Kidney glomerular epithelial cell (primary cell): Measurements from ENCODE around the gene UBE2I.

Experiments
- DNase-seq: peaks from one replicate; lab custom pipeline; 2025; lab: John Stamatoyannopoulos, UW

The UBE2I gene

GRCh38 chr16:1330931-1331711 is 21.7 kb downstream of the UBE2I start:
- DNase-seq, result no peak

GRCh38 chr16:1331712-1332617 is 22.5 kb downstream of the UBE2I start:
- DNase-seq, result peak; percentile 32

GRCh38 chr16:1332618-1333148 is 23.2 kb downstream of the UBE2I start:
- no peak for DNase-seq

GRCh38 chr16:1333149-1333812 is 23.8 kb downstream of the UBE2I start, which contains the start of gene BAIAP3:
TSS of gene BAIAP3 (plus strand) at chr16:1333645. CDS start at chr16:1338550, 4,905 bp downstream.
- DNase-seq, result no peak

GRCh38 chr16:1333854-1334700 is 24.6 kb downstream of the UBE2I start:
- no peak for DNase-seq

- no peak for DNase-seq
Measured at GRCh38 chr16:1334739-1335138, 25.3 kb downstream of the UBE2I start.

- DNase-seq, result no peak
Measured at GRCh38 chr16:1335211-1335971, 26.0 kb downstream of the UBE2I start.

- DNase-seq, result no peak
Measured at GRCh38 chr16:1335996-1336395, 26.6 kb downstream of the UBE2I start.

GRCh38 chr16:1336619-1337018 is 27.2 kb downstream of the UBE2I start:
- DNase-seq, result no peak

- no peak for DNase-seq
Measured at GRCh38 chr16:1337486-1337885, 28.1 kb downstream of the UBE2I start.

GRCh38 chr16:1338119-1338730 is 28.8 kb downstream of the UBE2I start:
- no peak for DNase-seq

- no peak for DNase-seq
Measured at GRCh38 chr16:1338855-1339675, 29.6 kb downstream of the UBE2I start.

- no peak for DNase-seq
Measured at GRCh38 chr16:1340730-1341494, 31.5 kb downstream of the UBE2I start.

GRCh38 chr16:1341495-1342420 is 32.3 kb downstream of the UBE2I start:
- no peak for DNase-seq

- DNase-seq, result peak; percentile 97
Measured at GRCh38 chr16:1342526-1343427, 33.3 kb downstream of the UBE2I start.
